Measurements from ENCODE around the gene ASAP2. TPM values are rescaled to one million over a fixed set of nuclear protein-coding genes. Genes with fewer than 3 reads are reported as not detected.

ASAP2 gene
- total RNA-seq, 1 experiment from 2014 or later, result not detected

DNA sequence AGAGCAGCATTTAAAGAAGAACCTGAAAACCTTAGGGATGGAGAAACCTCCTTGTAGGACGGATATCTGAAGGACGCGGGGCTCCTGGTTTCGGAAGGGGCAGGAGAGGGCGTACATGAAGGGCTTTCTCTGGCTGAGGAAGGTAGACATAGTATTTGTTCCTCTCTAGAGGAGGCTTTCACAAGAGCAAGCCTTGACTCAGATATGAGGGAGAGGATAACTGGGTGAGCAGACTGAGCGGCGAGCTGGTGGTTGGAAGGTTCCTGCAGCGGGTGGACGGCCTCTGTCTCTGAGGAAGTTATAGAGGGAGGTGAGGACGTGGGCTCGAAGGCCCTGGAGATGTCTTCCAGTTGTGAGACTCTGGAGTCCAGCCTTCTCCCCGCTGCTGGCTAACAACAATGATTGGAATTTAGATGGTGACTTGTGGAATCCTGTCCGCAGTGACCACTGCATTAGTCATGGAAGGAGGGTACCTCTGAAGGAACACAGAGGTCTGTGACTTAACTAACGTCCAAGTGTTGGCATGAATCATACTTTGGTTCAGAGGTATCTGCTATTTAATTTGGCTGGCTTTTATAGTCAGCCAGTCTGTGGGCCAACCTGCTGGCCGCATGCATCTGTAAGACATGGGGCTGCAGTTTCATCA is 80.9 kb downstream of the ASAP2 start:
- Histone ChIP-seq H4K20me1 (ENCODE audit: insufficient read depth, low read depth, low read length) (no peaks in the 10 kb centered on the region; the same call in 1 of the 2 replicates), H3K79me2 (ENCODE audit: low read length) (no peaks in the 10 kb centered on the region), H3K9me3 (ENCODE audit: low read length) (no peaks in the 10 kb centered on the region), H3K4me3 (ENCODE audit: low read length) (no peak overlapping the region), H3K4me1 (ENCODE audit: low read length) (no peaks in the 10 kb centered on the region), H3K27me3 (ENCODE audit: low read length) (no peaks in the 10 kb centered on the region), H2AFZ (ENCODE audit: low read length) (no peak overlapping the region), H3K36me3 (ENCODE audit: insufficient read depth, low read length) (no peaks in the 10 kb centered on the region), H3K9ac (ENCODE audit: low read length) (no peak overlapping the region), H3K27ac (ENCODE audit: low read length) (no peak overlapping the region), H3K4me2 (ENCODE audit: low read depth, low read length, poor library complexity, severe bottlenecking) (no peak overlapping the region), H3K9me2 (replicated peaks; ENCODE audit: insufficient read depth, low read length) (no peaks in the 10 kb centered on the region)
- no peak for DNase-seq

DNA sequence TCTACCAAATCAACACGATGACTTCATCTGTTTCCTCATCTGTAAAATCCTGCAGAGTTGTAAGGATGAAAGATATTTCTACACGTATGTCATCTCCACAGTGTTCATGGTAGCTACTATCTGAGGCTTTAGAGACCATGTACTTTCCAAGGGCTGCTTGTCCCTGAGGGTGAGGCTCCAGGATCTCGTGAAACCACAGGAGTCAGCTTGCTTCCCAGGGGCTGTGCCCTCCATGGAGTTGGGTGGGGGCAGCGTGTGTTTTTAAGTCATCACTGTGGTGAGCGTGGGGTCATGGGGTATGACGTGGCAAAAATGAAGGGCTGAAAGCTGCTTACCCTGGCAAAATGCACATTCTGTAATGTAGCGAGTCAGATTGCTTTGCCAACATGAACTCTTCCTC is 81.6 kb downstream of the ASAP2 start:
- H3K27me3 ChIP-seq (ENCODE audit: low read length), result no peaks in the 10 kb centered on the region
- no peaks in the 10 kb centered on the region; the same call in 1 of the 2 replicates for H4K20me1 ChIP-seq (ENCODE audit: insufficient read depth, low read depth, low read length)
- no peaks in the 10 kb centered on the region for H3K9me2 ChIP-seq (replicated peaks; ENCODE audit: insufficient read depth, low read length)
- H3K9ac ChIP-seq (ENCODE audit: low read length), result no peak overlapping the region
- no peak overlapping the region for H2AFZ ChIP-seq (ENCODE audit: low read length)
- no peak overlapping the region for H3K27ac ChIP-seq (ENCODE audit: low read length)
- no peak overlapping the region for H3K4me2 ChIP-seq (ENCODE audit: low read depth, low read length, poor library complexity, severe bottlenecking)
- no peaks in the 10 kb centered on the region for H3K4me1 ChIP-seq (ENCODE audit: low read length)
- H3K4me3 ChIP-seq (ENCODE audit: low read length), result no peak overlapping the region
- no peaks in the 10 kb centered on the region for H3K9me3 ChIP-seq (ENCODE audit: low read length)
- no peaks in the 10 kb centered on the region for H3K36me3 ChIP-seq (ENCODE audit: insufficient read depth, low read length)
- no peaks in the 10 kb centered on the region for H3K79me2 ChIP-seq (ENCODE audit: low read length)
- no peak for DNase-seq

DNA sequence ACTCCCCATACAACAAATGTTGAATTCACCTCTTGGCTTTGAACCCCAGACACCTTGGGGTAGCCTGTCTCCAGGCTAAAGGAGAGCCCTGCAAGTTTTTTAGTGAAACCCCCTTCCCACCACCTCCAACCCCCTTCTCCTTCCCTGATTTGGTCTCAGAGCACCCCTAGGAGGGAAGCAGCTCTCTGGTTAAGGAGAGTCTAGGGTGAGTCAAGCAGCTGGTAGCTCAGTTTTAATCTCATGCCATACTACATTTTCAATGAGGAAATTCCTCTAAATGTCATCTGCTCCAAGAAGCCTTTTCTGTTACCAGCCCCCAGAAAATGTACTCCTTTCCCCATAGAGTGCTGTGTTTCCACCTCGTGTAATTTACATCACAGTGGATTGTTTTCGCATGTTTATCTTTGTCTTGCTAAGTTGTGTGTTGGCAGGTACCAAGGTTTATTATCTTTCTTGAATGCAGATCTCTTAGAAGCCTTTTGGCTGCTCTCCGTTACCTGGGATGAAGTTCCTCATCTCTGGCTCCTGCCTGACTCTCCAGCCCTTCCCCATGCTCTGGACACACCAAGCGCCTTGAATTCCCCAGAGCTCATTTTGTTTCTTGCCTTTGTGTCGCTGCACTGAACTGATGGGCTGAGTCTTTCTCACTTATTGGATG is 82.2 kb downstream of the ASAP2 start:
- no peak overlapping the region for H3K4me2 ChIP-seq (ENCODE audit: low read depth, low read length, poor library complexity, severe bottlenecking)
- no peaks in the 10 kb centered on the region for H3K79me2 ChIP-seq (ENCODE audit: low read length)
- no peak overlapping the region for H3K4me3 ChIP-seq (ENCODE audit: low read length)
- H3K9ac ChIP-seq (ENCODE audit: low read length), result no peak overlapping the region
- no peaks in the 10 kb centered on the region; the same call in 1 of the 2 replicates for H4K20me1 ChIP-seq (ENCODE audit: insufficient read depth, low read depth, low read length)
- H2AFZ ChIP-seq (ENCODE audit: low read length), result no peak overlapping the region
- H3K27me3 ChIP-seq (ENCODE audit: low read length), result no peaks in the 10 kb centered on the region
- no peaks in the 10 kb centered on the region for H3K4me1 ChIP-seq (ENCODE audit: low read length)
- no peak for DNase-seq
- H3K9me2 ChIP-seq (replicated peaks; ENCODE audit: insufficient read depth, low read length), result no peaks in the 10 kb centered on the region
- H3K36me3 ChIP-seq (ENCODE audit: insufficient read depth, low read length), result no peaks in the 10 kb centered on the region
- no peaks in the 10 kb centered on the region for H3K9me3 ChIP-seq (ENCODE audit: low read length)
- no peak overlapping the region for H3K27ac ChIP-seq (ENCODE audit: low read length)

DNA sequence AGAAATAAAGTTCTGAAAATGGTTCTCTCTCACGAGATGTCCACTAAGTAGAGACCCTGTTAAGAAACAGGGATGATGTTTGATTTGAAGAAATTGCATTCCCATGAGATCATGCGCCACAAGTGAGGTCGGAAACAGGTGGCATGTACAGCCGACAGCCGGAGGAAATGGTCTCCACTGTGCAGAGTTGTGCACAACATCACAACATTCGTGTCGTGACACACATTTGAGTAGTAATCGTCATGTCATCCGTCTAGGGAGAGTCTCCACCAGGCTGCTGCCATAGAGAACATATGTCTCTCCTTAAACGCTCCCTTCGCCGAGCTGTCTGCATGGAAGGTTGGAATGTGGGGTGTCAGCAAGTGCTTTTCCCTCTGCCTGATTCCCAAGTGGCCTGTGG is 84.7 kb downstream of the ASAP2 start:
- no peak overlapping the region for H2AFZ ChIP-seq (ENCODE audit: low read length)
- H4K20me1 ChIP-seq (ENCODE audit: insufficient read depth, low read depth, low read length), result no peaks in the 10 kb centered on the region; the same call in 1 of the 2 replicates
- no peaks in the 10 kb centered on the region for H3K27me3 ChIP-seq (ENCODE audit: low read length)
- DNase-seq, result no peak
- H3K27ac ChIP-seq (ENCODE audit: low read length), result no peak overlapping the region
- no peaks in the 10 kb centered on the region for H3K9me2 ChIP-seq (replicated peaks; ENCODE audit: insufficient read depth, low read length)
- no peak overlapping the region for H3K4me2 ChIP-seq (ENCODE audit: low read depth, low read length, poor library complexity, severe bottlenecking)
- no peaks in the 10 kb centered on the region for H3K4me1 ChIP-seq (ENCODE audit: low read length)
- no peaks in the 10 kb centered on the region for H3K79me2 ChIP-seq (ENCODE audit: low read length)
- no peaks in the 10 kb centered on the region for H3K9me3 ChIP-seq (ENCODE audit: low read length)
- no peaks in the 10 kb centered on the region for H3K36me3 ChIP-seq (ENCODE audit: insufficient read depth, low read length)
- H3K9ac ChIP-seq (ENCODE audit: low read length), result no peak overlapping the region
- no peak overlapping the region for H3K4me3 ChIP-seq (ENCODE audit: low read length)

DNA sequence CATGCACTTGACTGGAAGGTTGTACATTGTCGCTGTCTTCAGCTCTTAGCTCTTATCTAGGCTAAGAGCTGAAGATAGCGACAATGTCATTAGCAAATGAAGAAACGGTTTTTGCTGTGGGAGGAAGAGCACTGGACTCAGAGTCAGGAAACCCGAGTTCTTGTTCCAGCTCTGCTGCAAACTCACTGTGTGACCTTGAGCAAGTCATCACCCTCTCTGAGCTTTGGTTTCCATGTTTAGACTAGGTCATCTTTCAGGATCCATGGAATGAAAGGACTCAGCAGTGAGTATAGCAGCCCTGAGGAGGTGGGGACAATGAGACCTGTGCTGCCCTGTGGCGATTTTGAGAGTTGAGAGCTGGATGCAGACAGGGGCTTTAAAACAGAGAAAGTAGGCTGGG is 85.3 kb downstream of the ASAP2 start:
- no peaks in the 10 kb centered on the region for H3K4me1 ChIP-seq (ENCODE audit: low read length)
- H2AFZ ChIP-seq (ENCODE audit: low read length), result no peak overlapping the region
- no peaks in the 10 kb centered on the region for H3K27me3 ChIP-seq (ENCODE audit: low read length)
- no peak overlapping the region for H3K4me2 ChIP-seq (ENCODE audit: low read depth, low read length, poor library complexity, severe bottlenecking)
- H3K79me2 ChIP-seq (ENCODE audit: low read length), result no peaks in the 10 kb centered on the region
- no peak overlapping the region for H3K9ac ChIP-seq (ENCODE audit: low read length)
- no peaks in the 10 kb centered on the region for H3K36me3 ChIP-seq (ENCODE audit: insufficient read depth, low read length)
- H3K4me3 ChIP-seq (ENCODE audit: low read length), result no peak overlapping the region
- no peaks in the 10 kb centered on the region; the same call in 1 of the 2 replicates for H4K20me1 ChIP-seq (ENCODE audit: insufficient read depth, low read depth, low read length)
- no peaks in the 10 kb centered on the region for H3K9me2 ChIP-seq (replicated peaks; ENCODE audit: insufficient read depth, low read length)
- no peak overlapping the region for H3K27ac ChIP-seq (ENCODE audit: low read length)
- H3K9me3 ChIP-seq (ENCODE audit: low read length), result no peaks in the 10 kb centered on the region
- DNase-seq, result no peak

DNA sequence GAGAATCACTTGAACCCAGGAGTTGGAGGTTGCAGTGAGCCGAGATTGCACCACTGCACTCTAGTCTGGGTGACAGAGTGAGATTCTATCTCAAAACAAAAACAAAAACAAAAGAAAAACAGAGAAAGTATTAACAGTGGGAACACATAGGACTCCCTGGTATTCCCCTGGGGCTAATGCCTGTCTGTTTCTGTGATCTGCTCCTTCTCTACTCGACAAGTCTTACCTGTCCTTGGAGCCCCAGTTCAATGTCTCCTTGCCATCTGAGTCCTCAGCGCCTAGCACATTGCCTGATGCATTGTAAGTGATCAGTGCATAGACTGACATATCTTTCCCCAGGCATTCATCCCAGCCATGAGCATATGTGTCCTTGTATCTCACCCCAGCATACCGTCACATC is 85.8 kb downstream of the ASAP2 start:
- Histone ChIP-seq H3K9me2 (replicated peaks; ENCODE audit: insufficient read depth, low read length) (no peaks in the 10 kb centered on the region), H3K27ac (ENCODE audit: low read length) (no peak overlapping the region), H3K79me2 (ENCODE audit: low read length) (no peaks in the 10 kb centered on the region), H3K36me3 (ENCODE audit: insufficient read depth, low read length) (no peaks in the 10 kb centered on the region), H2AFZ (ENCODE audit: low read length) (no peak overlapping the region), H3K4me3 (ENCODE audit: low read length) (no peak overlapping the region), H3K4me1 (ENCODE audit: low read length) (no peaks in the 10 kb centered on the region), H3K9ac (ENCODE audit: low read length) (no peak overlapping the region), H3K4me2 (ENCODE audit: low read depth, low read length, poor library complexity, severe bottlenecking) (no peak overlapping the region), H4K20me1 (ENCODE audit: insufficient read depth, low read depth, low read length) (no peaks in the 10 kb centered on the region; the same call in 1 of the 2 replicates), H3K27me3 (ENCODE audit: low read length) (no peaks in the 10 kb centered on the region), H3K9me3 (ENCODE audit: low read length) (no peaks in the 10 kb centered on the region)
- DNase-seq, result no peak

DNA sequence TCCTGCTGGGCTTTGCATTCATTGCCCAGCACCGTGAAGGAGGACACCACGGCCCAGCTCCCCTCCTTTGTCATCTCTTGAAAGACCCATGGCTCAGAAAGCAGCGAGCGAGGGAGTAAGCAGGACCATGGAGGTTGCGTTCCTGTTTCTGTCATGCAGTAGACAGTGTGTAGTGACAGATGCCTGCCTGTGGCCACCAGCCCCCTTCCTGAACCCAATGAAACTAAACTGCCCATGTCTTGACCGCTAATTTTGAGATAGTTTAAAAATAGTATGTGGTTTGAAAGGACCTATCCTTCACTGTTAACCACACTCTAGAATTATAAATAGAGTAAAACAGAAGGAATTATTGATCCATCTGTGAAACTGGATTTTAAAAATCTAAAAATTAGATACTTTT is 88.2 kb downstream of the ASAP2 start:
- no peak overlapping the region for H3K4me2 ChIP-seq (ENCODE audit: low read depth, low read length, poor library complexity, severe bottlenecking)
- no peak overlapping the region for H3K27ac ChIP-seq (ENCODE audit: low read length)
- H4K20me1 ChIP-seq (ENCODE audit: insufficient read depth, low read depth, low read length), result no peaks in the 10 kb centered on the region; the same call in 1 of the 2 replicates
- H3K4me3 ChIP-seq (ENCODE audit: low read length), result no peak overlapping the region
- no peak overlapping the region for H2AFZ ChIP-seq (ENCODE audit: low read length)
- DNase-seq, result no peak
- no peak overlapping the region for H3K9ac ChIP-seq (ENCODE audit: low read length)
- H3K9me3 ChIP-seq (ENCODE audit: low read length), result no peaks in the 10 kb centered on the region
- H3K27me3 ChIP-seq (ENCODE audit: low read length), result no peaks in the 10 kb centered on the region
- no peaks in the 10 kb centered on the region for H3K79me2 ChIP-seq (ENCODE audit: low read length)
- H3K4me1 ChIP-seq (ENCODE audit: low read length), result no peaks in the 10 kb centered on the region
- no peaks in the 10 kb centered on the region for H3K36me3 ChIP-seq (ENCODE audit: insufficient read depth, low read length)
- H3K9me2 ChIP-seq (replicated peaks; ENCODE audit: insufficient read depth, low read length), result no peaks in the 10 kb centered on the region

DNA sequence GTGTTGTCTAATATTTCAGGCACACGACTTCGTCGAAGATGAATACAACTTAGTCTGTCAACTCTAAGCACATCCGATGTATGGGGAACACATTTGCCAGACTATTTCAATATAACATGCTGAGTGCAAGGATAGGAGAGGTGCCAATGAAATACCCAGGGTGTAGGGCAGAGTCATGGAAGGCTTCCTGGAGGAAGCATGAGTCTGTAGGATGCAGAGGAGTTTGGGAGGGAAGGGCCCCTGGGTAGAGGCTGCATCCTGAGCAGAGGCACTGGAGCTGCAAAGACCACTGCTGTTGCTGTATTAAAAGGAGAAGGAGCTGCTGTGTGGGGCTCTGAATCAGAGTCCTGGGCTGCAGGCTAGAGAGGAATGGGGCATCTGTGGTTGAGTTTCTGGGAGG is 89.9 kb downstream of the ASAP2 start:
- Histone ChIP-seq H3K36me3 (ENCODE audit: insufficient read depth, low read length) (no peaks in the 10 kb centered on the region), H3K79me2 (ENCODE audit: low read length) (no peaks in the 10 kb centered on the region), H4K20me1 (ENCODE audit: insufficient read depth, low read depth, low read length) (no peaks in the 10 kb centered on the region; the same call in 1 of the 2 replicates), H3K9me2 (replicated peaks; ENCODE audit: insufficient read depth, low read length) (no peaks in the 10 kb centered on the region), H3K27ac (ENCODE audit: low read length) (no peak overlapping the region), H3K4me3 (ENCODE audit: low read length) (no peak overlapping the region), H2AFZ (ENCODE audit: low read length) (no peak overlapping the region), H3K4me2 (ENCODE audit: low read depth, low read length, poor library complexity, severe bottlenecking) (no peak overlapping the region), H3K9ac (ENCODE audit: low read length) (no peak overlapping the region), H3K27me3 (ENCODE audit: low read length) (no peaks in the 10 kb centered on the region), H3K9me3 (ENCODE audit: low read length) (no peaks in the 10 kb centered on the region), H3K4me1 (ENCODE audit: low read length) (no peaks in the 10 kb centered on the region)
- no peak for DNase-seq

Data from Karpas-422 (cell line).